Stimulated activated CD4-positive, alpha-beta T cell treated with anti-CD3 and anti-CD28 coated beads, TNF-alpha, amount 100 ng/mL, for 24 hours (primary cell): ENCODE measurements around the gene SRSF4.
"Not testable (repeated sequence)": the region's sequence is repeated elsewhere in the genome, so short reads cannot be mapped to it uniquely, and the experiment has no call there.

Experiments
- DNase-seq, 3 experiments: peaks; one replicate each; pipeline ENCODE4 v3.0.0-alpha.2; 2020; ENCODE audit warnings: low read depth in 3 of 3

The SRSF4 gene

GRCh38 chr1:29181413-29182225, at the start of gene SRSF4:
TSS of gene SRSF4 (minus strand) at chr1:29181900. CDS start at chr1:29181752, 148 bp downstream.
- DNase-seq: peak; percentile 97 to 99 (median 97)

DNA sequence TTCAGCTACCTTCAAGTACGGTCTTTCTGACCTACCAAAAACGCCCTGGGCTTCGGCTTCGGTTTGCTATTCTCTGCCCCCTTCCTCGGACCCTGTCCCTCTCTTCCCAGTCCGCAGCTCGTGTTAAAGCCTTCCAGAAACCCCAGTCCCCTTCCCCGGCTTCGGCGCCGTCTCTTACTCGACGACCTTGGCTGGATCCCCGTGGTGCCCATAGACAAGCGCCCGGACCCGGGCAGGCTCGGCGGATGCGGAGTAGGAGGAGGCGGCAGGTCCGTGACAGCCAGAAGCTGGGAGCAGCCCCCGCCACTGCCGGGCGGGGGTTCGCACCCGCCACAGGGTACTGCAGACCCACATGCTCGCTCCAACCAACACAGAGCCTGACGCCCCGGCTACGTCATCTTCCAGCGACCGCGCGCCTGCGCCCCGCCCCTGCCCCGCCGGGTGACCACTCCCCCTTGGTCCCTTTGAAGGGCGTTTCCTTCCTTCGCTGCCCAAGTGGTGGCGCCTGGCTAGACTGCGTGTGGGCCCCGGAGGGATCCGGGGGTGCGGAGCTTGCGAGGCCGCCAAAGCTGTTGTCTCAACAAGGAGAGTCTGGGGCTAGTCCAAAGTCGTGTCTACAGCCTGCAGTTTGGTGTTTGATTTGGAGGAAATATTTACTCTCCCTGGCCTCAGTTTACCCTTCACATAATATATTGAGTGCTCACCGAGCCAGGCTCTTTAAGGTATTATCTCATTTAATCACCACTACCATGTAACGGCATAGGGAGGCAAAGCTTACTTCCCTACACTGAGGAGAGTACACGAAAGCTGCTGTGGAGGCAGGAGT, 49.1 kb upstream of the SRSF4 start, which contains the start of gene MECR:
Gene MECR, minus strand, starts transcription at position 382 of the 826 bp plus-strand sequence. Its CDS starts 28 bp downstream, at position 354.
- peak; percentile 92 to 95 (median 92) for DNase-seq

GRCh38 chr1:29230204-29230552, 48.5 kb upstream of the SRSF4 start:
- DNase-seq: no peak

DNA sequence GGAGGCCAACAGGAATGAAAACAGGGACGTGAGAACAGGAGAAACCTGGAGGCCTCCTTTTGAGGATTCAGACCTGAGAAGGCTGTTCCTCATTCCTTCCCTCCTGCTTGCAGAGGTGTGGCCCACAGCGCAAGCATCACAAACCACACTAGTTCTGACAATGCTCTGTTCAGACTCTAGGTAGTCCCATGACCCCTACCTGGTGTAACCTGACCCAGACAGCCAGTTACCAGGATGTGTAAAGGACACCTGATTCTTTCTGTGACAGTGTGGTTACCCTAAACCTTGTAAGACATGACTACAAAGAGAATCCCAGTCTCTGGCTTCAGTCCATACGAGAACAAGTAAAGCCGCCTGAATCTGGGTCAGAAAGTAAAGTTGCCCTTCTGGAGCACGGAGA, 45.8 kb upstream of the SRSF4 start:
- DNase-seq: no peak

- DNase-seq: no peak
Measured at GRCh38 chr1:29225361-29225760, 43.7 kb upstream of the SRSF4 start.

DNA sequence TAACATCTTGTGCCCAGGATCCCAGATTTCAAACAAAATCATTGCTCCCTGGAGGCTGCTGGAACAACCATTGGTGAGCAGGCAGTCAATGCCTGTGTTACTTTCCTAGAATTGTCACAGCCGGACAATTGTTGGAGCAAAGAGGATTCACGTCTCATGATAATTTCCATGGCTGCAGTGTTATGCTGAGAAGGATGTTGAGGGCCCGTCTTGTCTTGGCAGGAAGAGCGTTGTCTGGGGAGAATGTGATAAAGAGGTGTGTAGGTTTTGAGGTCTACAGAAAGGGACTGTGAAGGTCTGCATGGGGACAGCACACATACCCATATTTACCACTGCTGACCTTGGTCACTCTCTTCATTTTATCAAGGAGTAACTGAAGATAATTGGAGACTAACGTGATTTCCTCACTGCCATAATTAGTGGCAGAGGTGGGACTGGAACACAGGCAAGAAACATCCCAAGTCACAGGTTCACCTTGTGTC, 42.7 kb upstream of the SRSF4 start:
- DNase-seq: no peak

DNA sequence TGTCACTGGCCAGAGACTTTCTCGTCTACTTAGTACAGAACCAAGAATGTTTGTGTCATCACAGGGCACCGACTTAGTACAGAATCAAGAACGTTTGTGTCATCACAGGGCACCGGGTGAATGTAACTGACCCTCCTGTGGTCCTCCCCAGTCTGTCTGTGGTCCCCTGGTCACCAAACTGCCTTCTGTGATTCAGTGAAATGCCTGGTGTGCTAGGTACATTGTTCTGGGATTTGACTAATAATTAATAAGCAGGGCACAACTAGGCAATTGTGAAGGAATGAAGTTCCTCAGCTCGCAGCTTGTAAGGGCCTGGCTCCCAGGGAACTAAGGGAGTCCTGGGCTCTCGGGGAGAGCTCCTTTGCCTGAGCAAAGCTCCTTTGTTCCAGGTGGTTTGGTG, 41.8 kb upstream of the SRSF4 start:
- no peak for DNase-seq

DNA sequence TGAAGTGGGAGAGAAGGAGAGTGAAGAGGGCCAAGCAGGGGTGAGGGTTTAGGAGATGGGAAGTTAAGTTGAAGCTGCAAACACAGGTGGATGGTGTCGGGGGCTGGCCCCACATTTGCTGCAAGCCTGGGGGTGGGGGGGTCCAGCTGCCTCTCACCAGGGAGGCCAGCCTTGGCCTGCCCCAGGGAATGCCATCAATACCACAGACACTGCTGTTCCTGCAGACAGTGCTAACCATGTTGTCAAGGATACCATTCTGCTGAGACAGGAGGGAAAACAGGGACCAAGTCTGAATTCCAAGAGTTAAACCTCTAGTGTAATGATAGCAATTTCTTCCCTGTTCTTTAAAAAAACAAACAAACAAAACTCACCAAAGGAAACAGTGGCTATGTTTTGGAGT, 41.0 kb upstream of the SRSF4 start:
- no peak for DNase-seq

GRCh38 chr1:29222260-29222659, 40.6 kb upstream of the SRSF4 start:
- DNase-seq: not testable (repeated sequence)

- DNase-seq: no peak
Measured at GRCh38 chr1:29221296-29221695, 39.6 kb upstream of the SRSF4 start.

DNA sequence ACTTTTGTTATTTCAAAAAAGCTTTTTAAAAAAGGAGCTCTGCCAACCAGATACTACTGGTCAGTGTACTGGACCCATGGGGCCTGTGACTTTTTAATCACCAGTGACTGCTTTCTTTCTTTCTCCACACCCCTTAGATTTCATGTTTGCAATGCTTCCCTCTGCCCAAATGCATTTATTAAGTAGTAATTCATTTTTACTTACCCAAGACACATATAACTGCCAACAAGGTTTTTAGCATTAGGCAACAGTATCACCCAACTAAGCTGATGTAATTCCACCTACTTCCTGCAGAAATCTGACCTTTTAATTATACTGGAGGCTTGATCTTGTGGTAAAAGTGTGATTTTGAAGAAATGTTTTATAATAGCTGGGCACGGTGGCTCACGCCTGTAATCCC, 36.5 kb upstream of the SRSF4 start:
- no peak for DNase-seq

DNA sequence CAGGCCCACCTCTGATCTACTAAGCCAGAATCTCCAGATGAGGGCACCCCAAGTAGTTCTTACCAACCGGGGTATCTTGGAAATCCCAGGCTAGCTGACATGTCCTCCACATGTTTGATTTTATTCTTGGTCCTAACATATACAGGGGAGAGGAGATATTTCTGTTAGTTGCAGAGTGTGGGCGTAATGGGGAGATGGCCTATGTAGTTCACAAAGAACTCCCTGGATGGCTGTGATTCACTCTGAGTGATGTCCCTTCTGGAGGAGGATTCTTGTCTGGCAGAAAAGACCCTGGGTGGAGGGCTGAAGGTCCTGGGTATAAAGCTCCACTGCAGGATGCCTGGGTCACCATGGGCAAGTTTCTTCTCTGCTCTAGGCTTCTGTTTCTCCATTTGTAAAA, 35.9 kb upstream of the SRSF4 start:
- DNase-seq: no peak

DNA sequence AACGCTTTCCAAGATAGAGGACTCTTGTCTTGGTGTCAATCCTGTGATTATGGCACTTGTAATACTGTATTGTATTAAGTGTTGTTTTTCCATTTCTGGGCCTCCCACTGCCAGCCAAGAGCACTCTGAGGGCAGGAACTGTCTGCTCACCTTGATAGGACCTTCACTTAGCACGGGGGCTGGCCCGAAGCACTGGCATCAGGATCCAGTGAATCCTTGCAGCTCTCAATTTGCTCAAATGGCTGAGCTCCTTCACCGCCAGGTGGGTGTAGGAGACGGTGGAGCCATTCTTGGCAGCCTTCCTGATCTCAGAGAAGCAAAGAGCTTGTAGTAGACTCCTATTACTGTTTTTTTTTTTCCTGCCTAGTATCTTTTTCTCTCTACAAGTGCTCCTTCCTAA, 31.4 kb upstream of the SRSF4 start:
- no peak for DNase-seq

- DNase-seq: no peak
Measured at GRCh38 chr1:29211086-29212030, 29.7 kb upstream of the SRSF4 start.

DNA sequence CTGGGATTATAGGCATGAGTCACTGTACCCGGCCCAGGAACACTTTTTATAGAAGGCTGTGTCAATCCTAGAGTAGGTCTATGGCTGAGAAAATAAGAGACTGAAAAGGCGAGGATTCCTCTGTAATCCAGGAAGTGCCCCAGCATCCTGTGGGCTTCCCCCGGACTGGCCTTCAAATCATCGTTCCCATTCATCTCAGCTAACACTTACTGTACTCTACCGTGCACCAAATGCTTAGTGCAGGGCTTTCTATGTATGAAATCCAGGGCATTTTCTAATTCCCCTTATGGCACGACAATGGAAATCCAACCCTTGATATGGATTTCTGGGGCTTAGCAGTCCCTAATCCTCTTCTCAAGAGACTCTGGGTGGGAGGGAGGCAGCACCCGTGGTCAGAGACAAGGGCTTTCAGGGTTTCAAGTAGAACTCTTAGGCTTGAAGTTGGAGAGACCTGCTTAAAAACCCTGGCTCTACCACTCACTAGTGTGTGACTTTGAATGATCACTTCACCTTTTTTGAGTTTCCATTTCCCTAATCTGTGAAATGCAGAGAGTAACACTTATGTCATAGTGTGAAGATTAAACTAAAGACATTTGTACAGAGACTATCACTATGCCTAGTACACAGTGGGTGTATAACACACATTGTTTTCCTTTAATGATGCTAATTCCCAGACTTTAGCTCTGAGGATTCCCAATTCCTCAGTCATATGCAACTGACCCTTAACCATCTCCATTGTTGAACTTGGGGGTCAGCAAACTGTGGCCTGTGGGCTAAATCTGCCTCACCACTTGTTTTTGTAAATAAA, 28.8 kb upstream of the SRSF4 start:
- DNase-seq: no peak

- DNase-seq: no peak
Measured at GRCh38 chr1:29209173-29209572, 27.5 kb upstream of the SRSF4 start.

DNA sequence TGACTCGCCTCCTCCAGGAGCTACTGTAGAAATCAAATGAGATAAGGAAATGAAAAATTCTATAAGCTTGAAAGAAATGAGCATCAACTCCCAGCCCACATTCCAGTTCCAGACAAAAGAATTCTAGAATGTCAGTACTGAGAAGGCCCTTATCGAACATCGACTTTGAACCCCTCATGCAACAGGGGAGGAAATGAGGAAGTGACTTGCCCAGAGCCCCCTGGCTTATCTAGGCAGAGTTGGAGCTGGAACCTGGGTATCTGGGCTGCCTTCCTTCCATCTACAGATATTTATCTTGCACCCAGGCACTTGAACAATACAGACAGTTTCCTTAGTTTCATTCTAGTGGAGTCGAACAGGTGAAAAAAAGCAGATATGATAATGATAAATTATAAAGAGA, 26.7 kb upstream of the SRSF4 start:
- no peak for DNase-seq

- peak; percentile 74 to 87 (median 83) for DNase-seq
Measured at GRCh38 chr1:29202584-29203340, 21.1 kb upstream of the SRSF4 start.

DNA sequence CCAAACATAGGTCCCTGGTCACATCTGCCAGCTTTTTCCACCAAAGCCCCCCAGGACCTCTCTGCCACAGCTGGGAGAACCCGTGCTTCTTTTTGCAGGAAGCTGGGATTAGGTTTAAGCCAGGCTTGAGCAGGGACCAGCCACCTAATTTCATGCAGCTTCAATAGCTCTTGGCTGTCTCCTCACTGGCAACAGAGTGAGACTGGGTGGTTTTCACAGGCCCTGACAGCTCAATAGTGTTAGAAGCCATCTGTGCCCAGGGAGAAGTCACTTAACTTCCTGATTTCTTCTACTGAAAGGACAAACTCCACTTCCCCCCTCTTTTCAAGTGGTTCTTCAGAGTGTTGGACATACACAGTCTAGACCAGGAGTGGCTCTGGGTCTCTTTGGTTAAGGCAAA, 20.4 kb upstream of the SRSF4 start:
- DNase-seq: no peak

GRCh38 chr1:29201595-29202051, 19.9 kb upstream of the SRSF4 start:
- DNase-seq: no peak
